HG03108 (cell line): Measurements from ENCODE around the gene PARP12.

Source experiments
- ATAC-seq: cut with Tn5 transposase; IDR thresholded peaks from one replicate; pipeline ENCODE4 v1.9.1; 2021; ENCODE audit warnings: moderate library complexity; ENCODE audit not compliant: unreplicated experiment

PARP12 gene

GRCh38 chr7:139992353-139993044 lies 70.3 kb downstream of the PARP12 start:
- ATAC-seq, result no peak

DNA sequence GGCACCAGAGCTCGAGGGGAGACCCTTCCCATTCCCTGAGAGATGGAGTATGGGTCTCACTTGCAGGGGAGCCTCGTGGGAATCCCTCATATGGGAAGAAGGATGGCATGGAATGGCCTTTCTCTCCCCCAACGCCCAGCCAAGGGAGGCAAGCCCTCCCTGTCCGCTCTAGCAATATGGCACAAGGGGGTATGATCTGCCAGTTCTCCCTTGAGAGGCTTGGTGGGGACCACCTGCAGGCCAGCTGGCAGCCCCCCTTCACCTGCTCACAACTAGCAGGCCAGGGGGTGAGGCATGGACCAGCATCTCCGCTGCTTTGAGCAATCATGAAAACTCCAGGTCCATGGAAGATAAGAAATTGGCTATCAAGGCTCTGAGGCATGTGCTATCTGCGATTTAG lies 70.8 kb downstream of the PARP12 start:
- ATAC-seq, result no peak

GRCh38 chr7:139991269-139991666 lies 71.5 kb downstream of the PARP12 start:
- ATAC-seq, result no peak

GRCh38 chr7:139990571-139991268 lies 72.0 kb downstream of the PARP12 start:
- ATAC-seq, result no peak

DNA sequence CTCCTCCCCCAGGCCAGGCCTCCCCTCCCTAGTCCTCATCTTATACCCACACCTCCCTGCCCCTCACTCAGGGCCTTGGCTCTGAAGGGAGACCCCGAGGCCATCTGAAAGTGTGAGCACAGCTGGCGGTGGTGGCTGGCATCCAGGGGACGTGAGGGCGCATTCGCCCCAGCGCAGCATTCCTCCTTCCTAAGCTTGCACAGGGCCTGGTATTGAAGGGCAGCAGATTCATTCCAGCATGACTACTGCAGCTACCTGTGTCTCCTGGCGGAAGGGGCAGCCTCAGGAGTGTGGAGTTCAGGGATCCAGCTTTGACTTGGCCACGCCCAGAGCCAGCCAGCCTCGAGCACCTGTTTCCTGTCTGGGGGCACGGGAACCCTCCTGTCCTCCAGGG lies 72.6 kb downstream of the PARP12 start:
- ATAC-seq, result no peak

DNA sequence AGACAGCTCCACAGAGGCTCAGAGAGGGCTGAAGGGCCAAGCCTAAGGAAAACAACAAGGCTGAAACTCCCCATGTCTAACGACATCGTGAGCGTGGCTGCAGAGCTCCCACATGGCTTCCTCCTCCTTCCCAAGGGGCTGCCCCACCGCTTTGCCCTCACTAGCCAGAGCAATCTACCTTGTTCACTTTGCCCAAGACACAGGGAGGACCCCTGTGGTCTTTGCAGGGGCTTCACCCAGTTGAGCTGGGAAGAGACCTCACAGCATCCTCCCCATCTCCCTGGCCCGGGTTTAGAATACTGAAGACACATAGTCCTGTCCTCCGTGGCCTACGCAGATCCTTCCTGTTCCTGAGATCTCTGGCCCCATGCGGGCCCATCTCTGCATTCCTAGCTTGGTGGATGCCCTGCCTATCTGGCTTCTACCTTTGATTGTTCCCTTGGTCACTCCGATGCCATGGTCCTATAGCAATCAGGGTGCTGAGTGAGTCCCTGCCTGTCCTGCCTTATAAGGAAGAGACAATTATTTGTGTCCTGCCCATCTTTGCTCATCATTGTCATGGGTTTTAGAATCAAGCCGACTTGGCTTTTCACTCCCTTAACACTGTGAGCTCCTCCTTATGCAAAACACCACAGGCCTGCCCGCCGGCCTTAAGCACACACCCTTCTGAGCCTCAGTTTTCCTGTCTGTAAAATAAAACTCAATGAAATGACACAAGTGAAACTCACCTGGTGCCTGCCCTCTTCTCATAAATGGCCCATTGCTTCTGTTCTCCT lies 73.2 kb downstream of the PARP12 start:
- ATAC-seq, result no peak

DNA sequence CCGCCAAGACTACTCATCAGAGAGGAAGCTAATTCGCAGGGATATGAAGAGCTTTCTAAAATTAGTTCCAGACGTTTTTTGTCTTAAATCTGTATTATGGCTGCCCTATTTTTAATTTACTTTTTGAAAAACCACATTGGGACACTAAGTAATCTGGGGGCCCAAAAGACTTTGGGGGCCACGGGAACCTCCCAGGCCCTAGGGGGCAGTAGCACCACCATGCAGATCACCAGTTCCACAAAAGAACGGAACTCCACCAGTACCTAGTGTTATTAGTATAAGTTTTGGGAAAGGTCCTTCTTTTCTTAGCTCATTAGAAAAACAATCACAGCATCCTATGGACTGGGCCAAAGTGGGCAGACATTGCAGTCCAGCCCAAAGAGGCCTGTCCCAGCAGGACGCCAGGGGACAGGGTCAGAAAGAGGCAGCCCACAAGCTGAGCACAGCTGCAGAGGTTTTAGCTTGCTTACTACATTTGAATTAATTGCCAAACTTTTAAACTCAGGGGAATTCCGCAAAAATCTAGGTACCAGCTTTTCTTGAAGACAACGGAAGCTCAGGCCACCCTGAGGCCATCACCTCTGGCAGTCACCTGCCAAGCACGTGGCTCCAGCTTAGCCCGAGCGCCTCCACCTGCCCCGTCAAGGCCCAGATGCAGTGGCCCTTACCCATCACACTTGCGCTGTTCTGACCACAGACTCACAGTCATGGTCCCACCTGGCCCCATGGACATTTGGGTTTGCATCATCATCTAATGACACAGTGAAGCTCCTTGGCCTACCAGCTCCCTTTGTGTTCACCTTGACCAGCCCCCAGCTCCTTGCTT lies 74.8 kb downstream of the PARP12 start:
- no peak for ATAC-seq

GRCh38 chr7:139985811-139986210 lies 76.9 kb downstream of the PARP12 start:
- no peak for ATAC-seq

- ATAC-seq, result no peak
These were observed 77.9 kb downstream of the PARP12 start for GRCh38 chr7:139984642-139985539.

DNA sequence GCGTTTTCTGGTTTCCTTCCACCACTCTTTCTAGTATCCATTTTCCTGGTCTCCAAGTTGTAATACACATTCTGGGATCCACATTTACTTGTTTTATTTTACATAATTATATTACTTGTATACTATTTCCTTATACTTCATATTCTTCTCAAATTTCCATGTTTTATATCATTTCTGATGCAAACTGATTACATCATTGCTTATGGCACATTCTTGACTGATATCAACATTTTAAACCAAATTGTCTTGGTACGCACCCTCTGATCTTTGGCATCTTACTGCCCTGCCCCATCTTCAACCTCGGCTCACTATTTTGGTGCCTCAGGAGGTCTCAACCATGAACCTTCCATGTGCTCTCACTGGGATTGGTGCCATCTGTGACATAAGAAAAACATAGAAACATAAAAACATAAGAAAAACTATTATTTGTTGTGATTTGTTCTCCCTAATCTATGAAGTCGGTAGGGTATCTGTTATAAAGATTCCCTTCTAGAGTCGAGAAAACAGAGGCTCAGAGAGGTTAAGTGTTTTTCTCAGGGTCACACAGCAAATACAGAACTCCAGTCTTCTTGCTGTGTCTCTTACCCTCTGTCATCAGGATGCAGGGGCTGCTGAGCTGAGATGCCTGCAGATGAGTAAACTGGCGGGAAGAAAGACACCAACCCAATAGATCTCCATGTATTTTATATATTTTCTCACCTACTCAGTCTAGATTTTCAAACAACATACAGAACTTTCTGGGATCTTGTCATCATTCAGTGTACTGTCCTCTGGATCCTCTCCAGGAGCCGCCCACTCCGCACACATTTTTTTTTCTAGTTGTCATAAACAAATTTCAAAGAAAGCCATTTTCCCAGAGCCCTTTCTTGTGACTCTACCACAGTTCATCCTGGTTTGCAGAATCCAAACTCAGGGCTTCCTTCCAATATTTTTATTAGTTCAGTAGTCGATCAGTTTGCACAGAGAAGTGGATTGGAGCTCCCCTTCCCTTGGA lies 79.5 kb downstream of the PARP12 start:
- ATAC-seq, result no peak

DNA sequence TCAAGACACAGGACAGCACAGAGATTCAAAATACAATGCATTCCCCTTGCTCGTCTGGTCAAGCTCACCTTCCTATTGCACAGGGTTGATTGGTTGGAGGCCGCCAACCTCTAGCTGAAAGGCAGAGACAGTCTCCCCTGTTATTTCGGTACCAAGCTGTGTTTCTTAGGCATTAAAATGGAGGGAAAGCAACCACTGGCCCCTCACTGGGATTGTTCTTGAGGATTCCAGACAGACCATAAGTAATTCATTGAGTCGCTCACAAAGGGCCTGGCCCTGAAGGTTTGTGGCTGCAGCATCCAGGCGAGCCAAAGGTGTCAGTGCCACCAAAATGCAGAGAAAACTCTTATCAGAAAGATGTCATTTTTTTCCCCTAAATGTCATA lies 81.2 kb downstream of the PARP12 start:
- ATAC-seq, result no peak

GRCh38 chr7:139976838-139977656 lies 85.7 kb downstream of the PARP12 start:
- no peak for ATAC-seq

- no peak for ATAC-seq
These were observed 86.5 kb downstream of the PARP12 start for GRCh38 chr7:139976055-139976837.

GRCh38 chr7:139974179-139974811 lies 88.5 kb downstream of the PARP12 start:
- ATAC-seq, result no peak
